ENCODE data around the gene DAB2IP.

Gene DAB2IP

GRCh38 chr9:121651295-121652020 lies at the start of gene DAB2IP (continued):
- no peak for TF ChIP-seq ZNF513 (tag by site-specific recombination; IDR thresholded peaks at IDR 0.05)
- TF ChIP-seq ZNF184 (tag by site-specific recombination; IDR thresholded peaks at IDR 0.05): no peak
- no peak for TF ChIP-seq ELK4 (IDR thresholded peaks at IDR 0.05; ENCODE audit: borderline replicate concordance, low read depth, low read length)
- no peak for TF ChIP-seq ZNF239 (tag by site-specific recombination; IDR thresholded peaks at IDR 0.05)
- TF ChIP-seq ZFP3 (tag by site-specific recombination; IDR thresholded peaks at IDR 0.05; ENCODE audit: low read depth): no peak
- no peak for TF ChIP-seq ZNF121 (tag by site-specific recombination; IDR thresholded peaks at IDR 0.05)
- no peak; the same call in 1 of the 2 replicates for TF ChIP-seq ZNF341 (tag by site-specific recombination; IDR thresholded peaks at IDR 0.05; ENCODE audit: low read depth)

GRCh38 chr9:121603028-121603427 lies 48.4 kb upstream of the DAB2IP start:
- no peak overlapping the region for H3K27ac ChIP-seq (ENCODE audit: extremely low read depth, low read depth, low read length)
- no peaks in the 10 kb centered on the region for H3K9me3 ChIP-seq (ENCODE audit: control insufficient read depth, insufficient read depth, low read depth, low read length)
- TF ChIP-seq ZNF658 (tag by site-specific recombination; IDR thresholded peaks at IDR 0.05) (no peak), GLIS1 (tag by site-specific recombination; IDR thresholded peaks at IDR 0.05) (no peak), ZNF624 (tag by site-specific recombination; IDR thresholded peaks at IDR 0.05) (no peak), ZNF626 (tag by site-specific recombination; IDR thresholded peaks at IDR 0.05) (no peak)
- ChIA-PET POLR2A (no interaction called here), CTCF (interaction anchor here (0.6 to 1.2 kb wide), 2 partner anchors 18 to 48 kb away, joined by 3 read pairs; no protein-coding TSS in a partner anchor)
- no peaks in the 10 kb centered on the region for H3K36me3 ChIP-seq (ENCODE audit: control insufficient read depth in 2 of 2, insufficient read depth in 1 of 2, low read length in 2 of 2)
- no peak overlapping the region for H3K4me3 ChIP-seq (ENCODE audit: low read depth, low read length)
- no peaks in the 10 kb centered on the region; the same call in 1 of the 2 replicates for H3K4me1 ChIP-seq (ENCODE audit: control insufficient read depth, insufficient read depth, low read length)

- TF ChIP-seq ZNF175 (tag by site-specific recombination; IDR thresholded peaks at IDR 0.05) (no peak), ZNF776 (tag by site-specific recombination; IDR thresholded peaks at IDR 0.05; ENCODE audit: borderline replicate concordance) (no peak), ZIC2 (tag by site-specific recombination; IDR thresholded peaks at IDR 0.05) (no peak), HOXD13 (CRISPR knock-in tag; IDR thresholded peaks at IDR 0.05; ENCODE audit: borderline replicate concordance) (no peak), PRDM6 (tag by site-specific recombination; IDR thresholded peaks at IDR 0.05) (no peak), TCF7L2 (IDR thresholded peaks at IDR 0.05; ENCODE audit: borderline replicate concordance, low read depth, low read length) (peak; percentile 66; the same call in 1 of the 2 replicates), KLF9 (tag by site-specific recombination; IDR thresholded peaks at IDR 0.05; ENCODE audit: low read depth) (no peak), KLF10 (tag by site-specific recombination; IDR thresholded peaks at IDR 0.05) (no peak), OSR2 (tag by site-specific recombination; IDR thresholded peaks at IDR 0.05) (peak; percentile 77)
- H3K4me1 ChIP-seq (ENCODE audit: control insufficient read depth, insufficient read depth, low read length): no peaks in the 10 kb centered on the region; the same call in 1 of the 2 replicates
- no peaks in the 10 kb centered on the region for H3K36me3 ChIP-seq (ENCODE audit: control insufficient read depth in 2 of 2, insufficient read depth in 1 of 2, low read length in 2 of 2)
- H3K27ac ChIP-seq (ENCODE audit: extremely low read depth, low read depth, low read length): no peak overlapping the region
- ChIA-PET POLR2A (no interaction called here), CTCF (interaction anchor here (0.9 to 1.3 kb wide), 3 partner anchors 10 to 17 kb away, joined by 3 to 7 read pairs (median 3); no protein-coding TSS in a partner anchor)
- H3K9me3 ChIP-seq (ENCODE audit: control insufficient read depth, insufficient read depth, low read depth, low read length): no peaks in the 10 kb centered on the region
- H3K4me3 ChIP-seq (ENCODE audit: low read depth, low read length): no peak overlapping the region
These were observed 47.2 kb upstream of the DAB2IP start for GRCh38 chr9:121604242-121604641.
